ENCODE measurements around the gene OASL.
"Not testable (repeated sequence)": the region's sequence is repeated elsewhere in the genome, so short reads cannot be mapped to it uniquely, and the experiment has no call there.

The OASL gene

GRCh38 chr12:121038861-121039668 lies at the start of gene OASL:
TSS of gene OASL (minus strand) at chr12:121039246. CDS start at chr12:121038971, 275 bp downstream.
- peak within 1 kb of the TSS; percentile 63 to 80 for H3K4me3 ChIP-seq (ENCODE audit: low read depth in 1 of 2, low read length in 2 of 2)
- peak within 1 kb of the TSS; percentile 67 for H3K27ac ChIP-seq (ENCODE audit: low read length)
- H3K4me1 ChIP-seq (ENCODE audit: control insufficient read depth in 1 of 2, insufficient read depth in 2 of 2, low read length in 2 of 2): peaks cover 0 to 4% of the 10 kb centered on the region in 2 donors
- no peaks in the 10 kb centered on the region for H3K36me3 ChIP-seq (ENCODE audit: control insufficient read depth in 1 of 2, insufficient read depth in 2 of 2, low read length in 2 of 2)
- no peaks in the 10 kb centered on the region for H3K27me3 ChIP-seq (ENCODE audit: low read depth, low read length)
- no peaks in the 10 kb centered on the region for H3K9me3 ChIP-seq (ENCODE audit: control insufficient read depth in 1 of 2, low read length in 2 of 2)

- Histone ChIP-seq H3K27ac (ENCODE audit: low read length) (no peak overlapping the region), H3K9me3 (ENCODE audit: control insufficient read depth in 1 of 2, low read length in 2 of 2) (no peaks in the 10 kb centered on the region), H3K36me3 (ENCODE audit: control insufficient read depth in 1 of 2, insufficient read depth in 2 of 2, low read length in 2 of 2) (no peaks in the 10 kb centered on the region), H3K4me3 (ENCODE audit: low read depth in 1 of 2, low read length in 2 of 2) (no peak overlapping the region), H3K4me1 (ENCODE audit: control insufficient read depth in 1 of 2, insufficient read depth in 2 of 2, low read length in 2 of 2) (no peaks in the 10 kb centered on the region), H3K27me3 (ENCODE audit: low read depth, low read length) (no peaks in the 10 kb centered on the region)
Observed at GRCh38 chr12:121088195-121088585, 49.1 kb upstream of the OASL start.

GRCh38 chr12:121087467-121088194 lies 48.6 kb upstream of the OASL start:
- Histone ChIP-seq H3K27ac (ENCODE audit: low read length) (no peak overlapping the region), H3K36me3 (ENCODE audit: control insufficient read depth in 1 of 2, insufficient read depth in 2 of 2, low read length in 2 of 2) (no peaks in the 10 kb centered on the region), H3K4me3 (ENCODE audit: low read depth in 1 of 2, low read length in 2 of 2) (no peak overlapping the region), H3K4me1 (ENCODE audit: control insufficient read depth in 1 of 2, insufficient read depth in 2 of 2, low read length in 2 of 2) (no peaks in the 10 kb centered on the region), H3K9me3 (ENCODE audit: control insufficient read depth in 1 of 2, low read length in 2 of 2) (no peaks in the 10 kb centered on the region), H3K27me3 (ENCODE audit: low read depth, low read length) (no peaks in the 10 kb centered on the region)

GRCh38 chr12:121086781-121087295 lies 47.8 kb upstream of the OASL start:
- Histone ChIP-seq H3K36me3 (ENCODE audit: control insufficient read depth in 1 of 2, insufficient read depth in 2 of 2, low read length in 2 of 2) (no peaks in the 10 kb centered on the region), H3K4me3 (ENCODE audit: low read depth in 1 of 2, low read length in 2 of 2) (no peak overlapping the region), H3K9me3 (ENCODE audit: control insufficient read depth in 1 of 2, low read length in 2 of 2) (no peaks in the 10 kb centered on the region)

GRCh38 chr12:121085506-121086353 lies 46.7 kb upstream of the OASL start:
- Histone ChIP-seq H3K27ac (ENCODE audit: low read length) (no peak overlapping the region), H3K4me3 (ENCODE audit: low read depth in 1 of 2, low read length in 2 of 2) (no peak overlapping the region), H3K36me3 (ENCODE audit: control insufficient read depth in 1 of 2, insufficient read depth in 2 of 2, low read length in 2 of 2) (no peaks in the 10 kb centered on the region), H3K4me1 (ENCODE audit: control insufficient read depth in 1 of 2, insufficient read depth in 2 of 2, low read length in 2 of 2) (no peaks in the 10 kb centered on the region), H3K27me3 (ENCODE audit: low read depth, low read length) (no peaks in the 10 kb centered on the region), H3K9me3 (ENCODE audit: control insufficient read depth in 1 of 2, low read length in 2 of 2) (no peaks in the 10 kb centered on the region)

More at GRCh38 chr12:121086781-121087295, 47.8 kb upstream of the OASL start:
- H3K4me1 ChIP-seq (ENCODE audit: control insufficient read depth in 1 of 2, insufficient read depth in 2 of 2, low read length in 2 of 2): no peaks in the 10 kb centered on the region
- no peak overlapping the region for H3K27ac ChIP-seq (ENCODE audit: low read length)
- no peaks in the 10 kb centered on the region for H3K27me3 ChIP-seq (ENCODE audit: low read depth, low read length)

DNA sequence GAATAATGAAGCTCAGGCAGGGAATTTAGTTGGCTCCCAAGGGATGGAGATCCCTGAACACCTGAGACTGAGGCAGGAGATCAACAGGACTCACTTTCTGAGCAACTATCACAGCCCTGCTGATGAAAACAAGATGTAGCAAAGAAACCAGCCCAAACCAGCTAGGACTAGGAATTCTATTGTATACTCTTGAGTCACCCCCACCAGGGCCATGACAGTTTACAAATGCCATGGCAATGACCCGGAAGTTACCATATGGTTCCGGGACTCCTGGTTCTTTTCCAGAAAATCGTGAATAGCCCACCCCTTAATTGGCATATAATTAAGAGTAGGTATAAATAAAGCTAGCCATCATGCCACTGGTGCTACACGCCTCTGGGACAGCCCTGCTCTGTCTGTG lies 46.0 kb upstream of the OASL start:
- no peaks in the 10 kb centered on the region for H3K9me3 ChIP-seq (ENCODE audit: control insufficient read depth in 1 of 2, low read length in 2 of 2)
- no peak overlapping the region for H3K27ac ChIP-seq (ENCODE audit: low read length)
- H3K4me1 ChIP-seq (ENCODE audit: control insufficient read depth in 1 of 2, insufficient read depth in 2 of 2, low read length in 2 of 2): no peaks in the 10 kb centered on the region
- H3K4me3 ChIP-seq (ENCODE audit: low read depth in 1 of 2, low read length in 2 of 2): no peak overlapping the region
- no peaks in the 10 kb centered on the region for H3K27me3 ChIP-seq (ENCODE audit: low read depth, low read length)
- no peaks in the 10 kb centered on the region for H3K36me3 ChIP-seq (ENCODE audit: control insufficient read depth in 1 of 2, insufficient read depth in 2 of 2, low read length in 2 of 2)

DNA sequence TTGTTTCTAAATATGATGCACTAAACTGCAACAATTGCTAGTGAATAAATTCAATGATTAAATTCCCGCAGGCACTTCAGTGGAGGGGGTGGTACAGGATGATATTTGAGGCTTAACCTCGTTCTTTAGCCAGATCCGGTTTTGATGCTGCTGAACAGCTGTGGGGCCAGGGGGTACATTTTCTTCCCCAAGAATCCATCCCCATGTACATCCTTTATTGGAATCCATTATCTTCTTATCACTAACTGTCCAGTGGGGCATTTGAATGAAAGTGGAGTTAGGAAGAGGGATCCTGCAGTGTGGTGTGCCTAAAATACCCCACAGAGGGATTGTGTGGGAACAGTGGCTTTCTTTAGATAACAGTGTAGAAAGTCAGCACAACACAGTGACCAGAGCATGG lies 45.2 kb upstream of the OASL start:
- no peaks in the 10 kb centered on the region for H3K36me3 ChIP-seq (ENCODE audit: control insufficient read depth in 1 of 2, insufficient read depth in 2 of 2, low read length in 2 of 2)
- H3K27ac ChIP-seq (ENCODE audit: low read length): no peak overlapping the region
- no peaks in the 10 kb centered on the region for H3K4me1 ChIP-seq (ENCODE audit: control insufficient read depth in 1 of 2, insufficient read depth in 2 of 2, low read length in 2 of 2)
- H3K27me3 ChIP-seq (ENCODE audit: low read depth, low read length): no peaks in the 10 kb centered on the region
- no peak overlapping the region for H3K4me3 ChIP-seq (ENCODE audit: low read depth in 1 of 2, low read length in 2 of 2)
- H3K9me3 ChIP-seq (ENCODE audit: control insufficient read depth in 1 of 2, low read length in 2 of 2): no peaks in the 10 kb centered on the region

- Histone ChIP-seq H3K4me1 (ENCODE audit: control insufficient read depth in 1 of 2, insufficient read depth in 2 of 2, low read length in 2 of 2) (no peaks in the 10 kb centered on the region), H3K27ac (ENCODE audit: low read length) (no peak overlapping the region)
Observed at GRCh38 chr12:121080909-121081308, 41.9 kb upstream of the OASL start.

GRCh38 chr12:121079736-121080272 lies 40.8 kb upstream of the OASL start:
- Histone ChIP-seq H3K4me3 (ENCODE audit: low read depth in 1 of 2, low read length in 2 of 2) (no peak overlapping the region), H3K27ac (ENCODE audit: low read length) (no peak overlapping the region), H3K27me3 (ENCODE audit: low read depth, low read length) (no peaks in the 10 kb centered on the region), H3K36me3 (ENCODE audit: control insufficient read depth in 1 of 2, insufficient read depth in 2 of 2, low read length in 2 of 2) (no peaks in the 10 kb centered on the region), H3K9me3 (ENCODE audit: control insufficient read depth in 1 of 2, low read length in 2 of 2) (no peaks in the 10 kb centered on the region), H3K4me1 (ENCODE audit: control insufficient read depth in 1 of 2, insufficient read depth in 2 of 2, low read length in 2 of 2) (no peaks in the 10 kb centered on the region)

More at GRCh38 chr12:121080909-121081308, 41.9 kb upstream of the OASL start:
- Histone ChIP-seq H3K4me3 (ENCODE audit: low read depth in 1 of 2, low read length in 2 of 2) (no peak overlapping the region), H3K27me3 (ENCODE audit: low read depth, low read length) (no peaks in the 10 kb centered on the region), H3K36me3 (ENCODE audit: control insufficient read depth in 1 of 2, insufficient read depth in 2 of 2, low read length in 2 of 2) (no peaks in the 10 kb centered on the region), H3K9me3 (ENCODE audit: control insufficient read depth in 1 of 2, low read length in 2 of 2) (no peaks in the 10 kb centered on the region)

DNA sequence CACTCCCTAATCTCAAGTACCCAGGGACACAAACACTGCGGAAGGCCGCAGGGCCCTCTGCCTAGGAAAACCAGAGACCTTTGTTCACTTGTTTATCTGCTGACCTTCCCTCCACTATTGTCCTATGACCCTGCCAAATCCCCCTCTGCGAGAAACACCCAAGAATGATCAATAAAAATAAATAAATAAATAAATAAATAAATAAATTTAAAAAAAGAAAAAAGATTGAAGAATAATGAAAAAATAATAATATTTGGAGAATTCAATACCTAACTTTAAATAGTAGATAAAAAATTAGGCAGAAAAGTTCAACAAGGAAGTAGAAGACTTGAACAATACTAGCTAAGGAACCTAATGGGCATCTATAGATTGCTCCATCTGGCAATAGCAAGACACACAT lies 38.4 kb upstream of the OASL start:
- H3K4me1 ChIP-seq (ENCODE audit: control insufficient read depth in 1 of 2, insufficient read depth in 2 of 2, low read length in 2 of 2); H3K36me3 ChIP-seq (ENCODE audit: control insufficient read depth in 1 of 2, insufficient read depth in 2 of 2, low read length in 2 of 2); H3K27me3 ChIP-seq (ENCODE audit: low read depth, low read length); H3K27ac ChIP-seq (ENCODE audit: low read length); H3K9me3 ChIP-seq (ENCODE audit: control insufficient read depth in 1 of 2, low read length in 2 of 2); H3K4me3 ChIP-seq (ENCODE audit: low read depth in 1 of 2, low read length in 2 of 2): not testable (repeated sequence)

DNA sequence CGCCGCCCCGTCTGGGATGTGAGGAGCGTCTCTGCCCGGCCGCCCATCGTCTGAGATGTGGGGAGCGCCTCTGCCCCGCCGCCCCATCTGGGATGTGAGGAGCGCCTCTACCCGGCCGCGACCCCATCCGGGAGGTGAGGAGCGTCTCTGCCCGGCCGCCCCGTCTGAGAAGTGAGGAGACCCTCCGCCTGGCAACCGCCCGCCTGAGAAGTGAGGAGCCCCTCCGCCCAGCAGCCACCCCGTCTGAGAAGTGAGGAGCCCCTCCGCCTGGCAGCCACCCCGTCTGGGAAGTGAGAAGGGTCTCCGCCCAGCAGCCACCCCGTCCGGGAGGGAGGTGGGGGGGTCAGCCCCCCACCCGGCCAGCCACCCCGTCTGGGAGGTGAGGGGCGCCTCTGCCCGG lies 36.9 kb upstream of the OASL start:
- not testable (repeated sequence) for H3K4me3 ChIP-seq (ENCODE audit: low read depth in 1 of 2, low read length in 2 of 2); H3K36me3 ChIP-seq (ENCODE audit: control insufficient read depth in 1 of 2, insufficient read depth in 2 of 2, low read length in 2 of 2); H3K27ac ChIP-seq (ENCODE audit: low read length); H3K27me3 ChIP-seq (ENCODE audit: low read depth, low read length); H3K4me1 ChIP-seq (ENCODE audit: control insufficient read depth in 1 of 2, insufficient read depth in 2 of 2, low read length in 2 of 2)
- H3K9me3 ChIP-seq (ENCODE audit: control insufficient read depth in 1 of 2, low read length in 2 of 2): peaks cover 0 to 19% of the 10 kb centered on the region in 2 donors

Measured in muscle layer of duodenum (tissue), 2 donors.